ENCODE data around the gene OR1N1. TPM values are rescaled to one million over a fixed set of nuclear protein-coding genes. Genes with fewer than 3 reads are reported as not detected.

OR1N1 gene
- total and polyA plus RNA-seq, 2 donors (not counting 3 experiments of a cell fraction or from before 2014, with no cell fraction given), result 0.08 TPM; not detected in 1

Other genes starting within 250 kb of the OR1N1 start
- 14.6 and 45.2 TPM in 2 replicates for gene PTGS1, start 156.3 kb downstream of the OR1N1 start, total RNA-seq
- 37.6 and 43.9 TPM in 2 replicates for gene PTGS1, start 156.3 kb downstream of the OR1N1 start, polyA plus RNA-seq
- not detected in 2 replicates for gene OR1J1, start 49.4 kb downstream of the OR1N1 start, total RNA-seq
- not detected in 2 replicates for gene OR1J1, start 49.4 kb downstream of the OR1N1 start, polyA plus RNA-seq
- not detected in 2 replicates for gene OR1J2, start 16.5 kb downstream of the OR1N1 start, total RNA-seq
- gene OR1J2, start 16.5 kb downstream of the OR1N1 start, polyA plus RNA-seq, result not detected in 2 replicates
- gene OR1J4, start 8.2 kb downstream of the OR1N1 start, total RNA-seq, result not detected in 2 replicates
- gene OR1J4, start 8.2 kb downstream of the OR1N1 start, polyA plus RNA-seq, result not detected in 2 replicates
- gene OR1N2, start 25.8 kb upstream of the OR1N1 start, total RNA-seq, result not detected in 2 replicates
- gene OR1N2, start 25.8 kb upstream of the OR1N1 start, polyA plus RNA-seq, result not detected in 2 replicates
- gene OR1L8, start 56.1 kb upstream of the OR1N1 start, total RNA-seq, result 0.15 and 0.16 TPM in 2 replicates
- 1.8 and 1.9 TPM in 2 replicates for gene OR1L8, start 56.1 kb upstream of the OR1N1 start, polyA plus RNA-seq
- not detected in 2 replicates for gene OR1Q1, start 87.4 kb upstream of the OR1N1 start, total RNA-seq
- not detected in 2 replicates for gene OR1Q1, start 87.4 kb upstream of the OR1N1 start, polyA plus RNA-seq
- gene OR1B1, start 130.3 kb upstream of the OR1N1 start, total RNA-seq, result not detected in 2 replicates
- gene OR1B1, start 130.3 kb upstream of the OR1N1 start, polyA plus RNA-seq, result 0.25 and 0.38 TPM in 2 replicates
- not detected in 2 replicates for gene OR1L1, start 134.4 kb upstream of the OR1N1 start, total RNA-seq
- gene OR1L1, start 134.4 kb upstream of the OR1N1 start, polyA plus RNA-seq, result not detected in 2 replicates
- gene OR1L3, start 147.8 kb upstream of the OR1N1 start, total RNA-seq, result not detected in 2 replicates
- gene OR1L3, start 147.8 kb upstream of the OR1N1 start, polyA plus RNA-seq, result not detected in 2 replicates
- not detected in 2 replicates for gene OR1L4, start 196.7 kb upstream of the OR1N1 start, total RNA-seq
- not detected in 2 replicates for gene OR1L4, start 196.7 kb upstream of the OR1N1 start, polyA plus RNA-seq
- gene OR1L6, start 215.0 kb upstream of the OR1N1 start, total RNA-seq, result not detected in 2 replicates
- not detected in 2 replicates for gene OR1L6, start 215.0 kb upstream of the OR1N1 start, polyA plus RNA-seq

Data from endothelial cell of umbilical vein (primary cell).